Measurements from ENCODE around the gene LAD1. TPM values are rescaled to one million over a fixed set of nuclear protein-coding genes. Genes with fewer than 3 reads are reported as not detected.

The LAD1 gene
- total RNA-seq, 1 donor from 2014 or later = not detected

DNA sequence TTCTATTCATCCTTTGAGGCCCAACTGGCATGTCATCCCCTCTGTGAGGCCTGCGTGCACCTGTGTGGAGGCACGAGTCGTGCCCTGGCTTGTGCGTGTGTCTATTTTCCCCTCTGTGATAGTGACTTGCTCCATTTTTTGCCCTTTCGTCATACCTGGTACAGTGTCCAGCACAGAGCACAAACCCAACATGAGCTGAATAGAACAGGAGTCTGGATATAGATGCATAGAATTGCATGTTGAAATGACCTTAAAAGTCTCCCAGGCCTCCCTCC lies 54.1 kb downstream of the LAD1 start:
- Mint-ChIP-seq H3K27me3 (ENCODE audit: low read depth) (peaks cover 19% of the 10 kb centered on the region), H3K9me3 (no peaks in the 10 kb centered on the region), H3K36me3 (ENCODE audit: low read depth) (no peaks in the 10 kb centered on the region), H3K4me1 (ENCODE audit: low read depth) (no peaks in the 10 kb centered on the region), H3K27ac (no peak overlapping the region), H3K4me3 (ENCODE audit: low read depth) (no peak overlapping the region)
- intact Hi-C loops (cut with micrococcal nuclease) = no loop called here
- no peak for DNase-seq (ENCODE audit: low spot score)

DNA sequence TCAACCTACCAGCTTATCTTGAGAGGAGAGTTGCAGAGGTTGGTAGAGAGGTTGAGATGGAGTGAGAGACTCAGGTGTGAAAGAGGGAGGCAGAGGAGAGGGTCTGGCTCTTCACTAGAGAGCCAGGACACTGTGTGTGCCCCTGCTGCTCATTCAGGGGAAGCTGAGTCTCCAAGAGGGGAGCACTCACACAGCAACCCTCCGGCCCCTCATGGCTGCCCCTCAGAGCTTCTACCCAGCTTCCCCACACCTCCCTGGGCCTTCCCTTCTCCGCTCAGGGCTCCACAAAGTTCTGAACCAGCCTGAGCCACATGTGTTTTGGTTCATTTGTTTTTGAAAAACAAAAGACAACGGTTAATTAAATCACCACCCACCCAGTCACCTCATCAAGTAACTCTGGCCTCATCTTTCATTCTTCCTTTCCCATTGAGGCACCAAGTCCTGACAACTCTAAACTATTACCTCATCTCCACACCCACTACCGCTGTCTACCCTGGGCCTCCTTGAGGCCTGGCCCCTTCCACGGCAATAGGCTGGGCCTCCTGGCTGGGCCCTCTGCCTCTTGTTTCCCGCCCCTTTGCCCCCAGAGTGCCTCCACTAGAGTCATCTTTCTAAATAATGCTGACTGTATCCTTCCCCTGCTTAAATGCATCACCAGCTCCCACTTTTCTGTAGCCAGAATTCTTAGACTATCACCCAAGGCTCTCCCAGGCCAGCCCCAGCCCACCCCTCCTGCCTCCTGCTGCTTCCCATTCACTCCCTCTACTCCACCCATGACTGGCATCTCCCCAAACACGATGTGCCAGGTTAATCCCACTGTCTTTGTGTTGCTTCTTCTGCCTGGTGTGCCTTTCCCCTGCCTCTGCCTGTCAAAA lies 54.7 kb downstream of the LAD1 start:
- H3K9me3 Mint-ChIP-seq = no peaks in the 10 kb centered on the region
- peaks cover 21% of the 10 kb centered on the region for H3K27me3 Mint-ChIP-seq (ENCODE audit: low read depth)
- no peaks in the 10 kb centered on the region for H3K4me1 Mint-ChIP-seq (ENCODE audit: low read depth)
- H3K36me3 Mint-ChIP-seq (ENCODE audit: low read depth) = no peaks in the 10 kb centered on the region
- DNase-seq (ENCODE audit: low spot score) = no peak
- intact Hi-C loops (cut with micrococcal nuclease) = no loop called here
- no peak overlapping the region for H3K27ac Mint-ChIP-seq
- no peak overlapping the region for H3K4me3 Mint-ChIP-seq (ENCODE audit: low read depth)

DNA sequence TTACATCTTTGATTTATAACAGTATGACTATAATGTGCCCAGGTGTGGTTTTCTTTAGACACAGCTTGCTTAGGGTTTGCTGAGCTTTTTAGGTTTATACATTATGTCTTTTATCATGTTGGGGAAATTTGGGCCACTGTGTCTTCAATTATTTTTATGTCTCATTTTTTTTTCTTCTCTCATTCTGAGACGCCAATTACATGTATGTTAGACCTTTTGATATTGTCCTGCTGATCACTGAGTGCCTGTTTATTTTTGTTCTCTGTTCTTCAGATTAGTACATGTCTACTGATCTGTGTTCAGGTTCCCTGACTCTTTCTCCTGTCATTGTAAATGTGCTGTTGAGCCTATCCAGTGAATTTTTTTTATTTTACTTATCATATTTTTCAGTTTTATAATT lies 57.7 kb downstream of the LAD1 start:
- intact Hi-C loops (cut with micrococcal nuclease) = no loop called here
- Mint-ChIP-seq H3K36me3 (ENCODE audit: low read depth) (no peaks in the 10 kb centered on the region), H3K9me3 (no peaks in the 10 kb centered on the region), H3K27me3 (ENCODE audit: low read depth) (peaks cover 21% of the 10 kb centered on the region), H3K4me3 (ENCODE audit: low read depth) (no peak overlapping the region), H3K4me1 (ENCODE audit: low read depth) (no peaks in the 10 kb centered on the region), H3K27ac (no peak overlapping the region)
- no peak for DNase-seq (ENCODE audit: low spot score)

DNA sequence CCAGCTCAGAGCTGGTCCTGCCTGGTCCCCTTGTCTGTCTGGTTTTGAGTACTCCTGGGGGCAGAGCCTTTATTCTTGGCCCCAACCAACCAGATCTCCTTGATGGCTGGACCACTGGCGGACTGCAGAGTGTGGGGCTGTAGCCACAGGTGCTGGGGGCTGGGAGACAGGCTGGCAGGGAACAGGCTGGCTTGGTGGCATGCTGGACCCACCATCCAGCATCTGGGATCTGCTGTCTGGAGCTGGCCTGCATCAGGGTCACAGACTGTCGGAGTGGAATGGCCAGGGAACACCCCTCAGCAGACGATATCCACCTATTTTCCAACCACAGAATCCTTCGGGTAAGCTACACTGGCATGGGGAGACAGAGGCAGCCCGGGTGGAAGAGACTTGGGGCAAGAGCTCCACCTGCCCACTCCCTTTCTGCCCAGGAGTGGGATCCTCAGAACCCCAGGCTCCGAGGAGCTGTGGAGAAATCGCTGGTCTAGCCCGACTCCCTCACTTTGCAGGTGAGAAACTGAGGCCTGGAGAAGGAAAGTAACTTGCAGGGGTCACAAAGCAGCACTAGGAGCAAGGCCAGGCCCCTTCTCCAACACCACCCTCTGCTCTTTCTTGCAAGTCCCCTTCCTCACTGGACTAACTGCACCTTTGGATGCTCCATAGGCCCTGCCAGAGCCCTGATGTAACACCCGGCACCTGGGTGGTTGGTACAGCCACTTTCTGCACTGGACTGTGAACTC lies 62.2 kb downstream of the LAD1 start:
- H3K4me1 Mint-ChIP-seq (ENCODE audit: low read depth) = no peaks in the 10 kb centered on the region
- intact Hi-C loops (cut with micrococcal nuclease) = no loop called here
- no peak for DNase-seq (ENCODE audit: low spot score)
- H3K27ac Mint-ChIP-seq = no peak overlapping the region
- H3K27me3 Mint-ChIP-seq (ENCODE audit: low read depth) = peaks cover 15% of the 10 kb centered on the region
- H3K9me3 Mint-ChIP-seq = no peaks in the 10 kb centered on the region
- no peaks in the 10 kb centered on the region for H3K36me3 Mint-ChIP-seq (ENCODE audit: low read depth)
- H3K4me3 Mint-ChIP-seq (ENCODE audit: low read depth) = no peak overlapping the region

DNA sequence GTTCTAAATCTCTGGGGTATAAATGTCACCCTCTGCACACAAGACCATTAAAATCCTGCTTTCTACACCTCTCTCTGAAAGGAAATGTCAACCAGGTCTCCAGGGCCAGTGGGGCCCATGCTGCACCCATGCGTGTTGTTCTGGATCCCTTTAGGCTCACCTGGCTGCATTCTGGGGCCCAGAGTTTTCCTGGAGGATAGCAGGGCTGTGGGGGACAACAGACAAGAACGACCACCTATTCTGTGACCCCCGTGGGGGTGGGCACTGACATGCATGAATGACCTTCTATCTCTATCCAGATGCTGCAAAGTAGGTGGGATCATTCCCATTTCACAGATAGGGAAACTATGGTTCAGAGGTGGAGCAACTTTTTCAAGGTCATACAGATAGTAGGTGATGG lies 63.2 kb downstream of the LAD1 start:
- Mint-ChIP-seq H3K27me3 (ENCODE audit: low read depth) (peaks cover 9% of the 10 kb centered on the region), H3K36me3 (ENCODE audit: low read depth) (no peaks in the 10 kb centered on the region), H3K9me3 (no peaks in the 10 kb centered on the region), H3K27ac (no peak overlapping the region), H3K4me3 (ENCODE audit: low read depth) (no peak overlapping the region), H3K4me1 (ENCODE audit: low read depth) (no peaks in the 10 kb centered on the region)
- no peak for DNase-seq (ENCODE audit: low spot score)
- intact Hi-C loops (cut with micrococcal nuclease) = no loop called here

DNA sequence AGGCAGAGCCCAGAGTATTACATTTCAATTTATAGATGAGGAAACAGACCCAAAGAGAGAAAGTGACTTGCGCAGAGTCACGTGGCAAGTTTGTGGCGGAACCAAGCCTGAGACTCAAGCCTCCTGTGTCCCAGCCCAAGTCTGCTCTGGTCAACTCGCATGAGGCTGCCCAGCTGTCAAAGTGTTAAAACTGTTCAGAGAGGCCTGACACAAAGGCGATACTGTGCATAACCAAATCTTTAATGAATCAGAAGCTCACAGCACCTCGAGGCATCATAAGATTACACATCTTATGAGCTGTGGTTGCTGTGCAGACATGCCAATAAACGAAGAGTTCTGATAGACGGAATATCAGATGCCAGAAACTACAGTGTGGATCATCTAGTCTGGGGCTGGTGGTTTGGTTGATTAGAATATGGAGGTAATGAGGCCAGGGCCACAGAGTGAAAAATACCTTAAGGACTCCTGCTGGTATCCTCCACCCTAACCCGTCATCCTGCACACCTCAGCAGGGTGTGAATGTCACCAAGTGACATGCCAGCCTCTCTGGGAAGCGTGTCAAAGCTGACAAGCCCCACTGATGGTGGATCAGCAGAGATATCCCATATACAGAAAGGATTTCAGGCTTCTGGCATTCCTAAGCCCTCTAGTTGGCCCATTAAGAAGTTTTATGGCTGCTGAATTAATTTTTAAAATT lies 63.8 kb downstream of the LAD1 start:
- peaks cover 8% of the 10 kb centered on the region for H3K27me3 Mint-ChIP-seq (ENCODE audit: low read depth)
- no peaks in the 10 kb centered on the region for H3K4me1 Mint-ChIP-seq (ENCODE audit: low read depth)
- intact Hi-C loops (cut with micrococcal nuclease) = no loop called here
- no peaks in the 10 kb centered on the region for H3K9me3 Mint-ChIP-seq
- no peak overlapping the region for H3K4me3 Mint-ChIP-seq (ENCODE audit: low read depth)
- DNase-seq (ENCODE audit: low spot score) = no peak
- no peaks in the 10 kb centered on the region for H3K36me3 Mint-ChIP-seq (ENCODE audit: low read depth)
- H3K27ac Mint-ChIP-seq = no peak overlapping the region

DNA sequence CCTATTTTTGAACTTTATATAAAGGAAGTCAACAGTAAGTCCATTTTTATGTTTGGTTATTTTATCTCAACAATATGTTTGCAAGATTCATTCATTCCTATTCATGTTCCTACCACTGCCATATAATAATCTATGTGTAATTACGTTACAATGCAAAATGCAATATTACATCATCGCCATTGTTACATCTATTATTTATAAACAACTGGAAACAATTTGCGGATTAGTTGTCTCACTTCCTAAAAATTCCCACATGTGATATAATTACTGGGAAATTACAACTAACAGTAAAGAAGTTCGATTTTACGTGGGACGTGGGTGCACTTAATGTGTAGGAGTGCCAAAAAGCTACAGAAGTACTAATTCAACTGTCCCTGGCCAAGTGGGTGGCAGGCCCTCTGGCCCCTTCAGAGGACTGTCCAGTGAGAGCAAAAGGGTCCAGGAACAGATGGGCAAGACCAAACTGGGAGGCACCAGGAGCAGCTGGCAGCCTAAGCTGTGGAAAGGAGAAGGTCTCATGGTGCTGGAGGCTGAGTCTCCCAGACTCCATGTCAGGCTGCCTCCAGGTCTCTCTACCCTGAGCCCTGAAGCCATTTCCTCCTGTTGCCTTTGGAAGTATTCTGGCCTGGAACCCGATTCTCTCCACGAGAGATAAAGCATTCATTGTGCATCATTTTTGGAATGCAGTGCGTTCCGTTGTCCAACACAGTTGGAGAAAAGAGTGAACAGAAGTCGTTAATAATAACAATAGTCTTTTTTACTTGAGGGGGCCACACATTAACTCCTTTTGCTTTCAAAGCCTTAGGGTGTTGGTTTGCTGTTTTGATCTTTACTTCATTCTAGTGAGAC lies 64.6 kb downstream of the LAD1 start:
- no peak overlapping the region for H3K4me3 Mint-ChIP-seq (ENCODE audit: low read depth)
- intact Hi-C loops (cut with micrococcal nuclease) = no loop called here
- H3K27ac Mint-ChIP-seq = no peak overlapping the region
- no peaks in the 10 kb centered on the region for H3K36me3 Mint-ChIP-seq (ENCODE audit: low read depth)
- DNase-seq (ENCODE audit: low spot score) = no peak
- H3K9me3 Mint-ChIP-seq = no peaks in the 10 kb centered on the region
- H3K27me3 Mint-ChIP-seq (ENCODE audit: low read depth) = peaks cover 4% of the 10 kb centered on the region
- no peaks in the 10 kb centered on the region for H3K4me1 Mint-ChIP-seq (ENCODE audit: low read depth)

DNA sequence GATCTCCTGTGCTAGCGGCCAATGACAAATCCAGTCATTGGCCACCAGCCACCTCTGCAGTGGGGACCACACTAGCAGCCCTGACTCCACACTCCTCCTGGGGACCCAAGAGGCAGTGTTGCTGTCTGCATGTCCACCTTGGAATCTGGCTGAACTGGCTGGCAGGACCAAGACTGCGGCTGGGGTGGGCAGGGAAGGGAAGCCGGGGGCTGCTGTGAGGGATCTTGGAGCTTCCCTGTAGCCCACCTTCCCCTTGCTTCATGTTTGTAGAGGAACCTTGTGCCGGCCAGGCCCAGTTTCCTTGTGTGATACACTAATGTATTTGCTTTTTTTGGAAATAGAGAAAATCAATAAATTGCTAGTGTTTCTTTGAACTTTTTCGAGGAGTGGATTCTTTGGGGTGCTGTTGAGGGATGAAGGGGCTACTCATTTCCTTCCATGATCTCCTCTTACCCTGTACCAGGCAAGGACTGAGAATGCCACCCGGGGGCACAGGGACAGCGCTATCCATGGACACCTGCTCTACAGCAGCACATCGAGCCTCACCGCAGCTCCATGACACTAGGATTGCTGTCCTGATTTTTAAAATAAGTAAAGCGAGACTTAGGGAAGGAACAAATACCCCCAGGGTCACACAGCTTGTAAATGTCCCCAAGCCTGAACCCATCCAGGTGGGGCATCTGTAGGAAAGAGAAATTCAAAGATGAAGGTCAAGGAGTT lies 66.3 kb downstream of the LAD1 start:
- no peaks in the 10 kb centered on the region for H3K9me3 Mint-ChIP-seq
- no peak for DNase-seq (ENCODE audit: low spot score)
- intact Hi-C loops (cut with micrococcal nuclease) = no loop called here
- H3K36me3 Mint-ChIP-seq (ENCODE audit: low read depth) = no peaks in the 10 kb centered on the region
- no peak overlapping the region for H3K4me3 Mint-ChIP-seq (ENCODE audit: low read depth)
- no peaks in the 10 kb centered on the region for H3K4me1 Mint-ChIP-seq (ENCODE audit: low read depth)
- no peaks in the 10 kb centered on the region for H3K27me3 Mint-ChIP-seq (ENCODE audit: low read depth)
- H3K27ac Mint-ChIP-seq = no peak overlapping the region

DNA sequence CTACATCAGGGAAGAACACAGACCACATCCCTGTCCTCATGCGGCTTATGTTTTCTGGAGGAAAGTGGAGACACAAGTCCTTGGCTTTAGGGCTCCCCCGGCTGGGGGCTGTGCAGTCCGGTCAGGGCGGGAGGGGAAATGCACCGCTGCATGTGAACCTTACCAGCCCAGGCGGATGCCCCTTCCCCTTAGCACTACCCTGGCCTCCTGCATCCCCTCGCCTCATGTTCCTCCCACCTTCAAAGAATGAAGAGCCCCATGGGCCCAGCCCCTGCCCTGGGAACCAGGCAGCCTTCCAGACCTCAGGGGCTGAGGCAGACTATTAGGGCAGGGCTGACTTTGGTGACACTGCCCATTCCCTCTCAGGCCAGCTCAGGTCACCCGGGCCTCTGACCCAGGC lies 67.1 kb downstream of the LAD1 start:
- Mint-ChIP-seq H3K27ac (no peak overlapping the region), H3K36me3 (ENCODE audit: low read depth) (no peaks in the 10 kb centered on the region), H3K4me1 (ENCODE audit: low read depth) (no peaks in the 10 kb centered on the region), H3K4me3 (ENCODE audit: low read depth) (no peak overlapping the region), H3K27me3 (ENCODE audit: low read depth) (peaks cover under 1% of the 10 kb centered on the region), H3K9me3 (no peaks in the 10 kb centered on the region)
- intact Hi-C loops (cut with micrococcal nuclease) = no loop called here
- no peak for DNase-seq (ENCODE audit: low spot score)

DNA sequence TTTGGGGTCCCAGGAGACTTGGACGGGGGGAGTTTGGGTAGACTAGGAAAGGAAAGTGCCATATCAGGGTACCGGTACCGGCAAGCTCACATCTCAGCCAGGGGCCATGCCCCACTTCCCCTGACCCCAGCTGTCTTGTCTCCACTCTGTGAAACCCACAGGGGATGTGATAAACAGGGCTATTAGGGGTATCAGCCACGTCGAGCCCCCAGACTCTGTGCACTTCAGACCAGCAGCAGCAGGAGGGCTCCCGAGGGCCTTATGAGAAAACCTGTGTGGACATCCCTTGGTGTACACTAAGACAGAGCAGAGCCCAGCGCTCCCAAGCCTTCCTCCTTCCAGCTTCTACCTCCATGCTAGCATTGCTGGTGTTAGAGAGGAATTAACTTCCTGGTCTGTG lies 68.0 kb downstream of the LAD1 start:
- Mint-ChIP-seq H3K27me3 (ENCODE audit: low read depth) (peaks cover 6% of the 10 kb centered on the region), H3K36me3 (ENCODE audit: low read depth) (no peaks in the 10 kb centered on the region), H3K4me3 (ENCODE audit: low read depth) (no peak overlapping the region), H3K4me1 (ENCODE audit: low read depth) (no peaks in the 10 kb centered on the region), H3K27ac (no peak overlapping the region), H3K9me3 (no peaks in the 10 kb centered on the region)
- intact Hi-C loops (cut with micrococcal nuclease) = no loop called here
- DNase-seq (ENCODE audit: low spot score) = no peak

All from activated T-helper 2 cell treated with anti-CD3 and anti-CD28 coated beads, Interferon-gamma antibody, Interleukin-2, Interleukin-4, amounts not matched to agents 10 μg/mL and 5 μg/mL and 100 μg/mL, durations not matched to agents 14 hours and 24 hours and 36 hours (primary cell).